Smooth muscle cell (in vitro differentiated cells): ENCODE data around the gene SH3BP4. TPM values are rescaled to one million over a fixed set of nuclear protein-coding genes. Genes with fewer than 3 reads are reported as not detected.

ENCODE experiments used
- DNase-seq: peaks from one replicate; lab custom pipeline; 2025; ENCODE audit not compliant: unreplicated experiment; lab: John Stamatoyannopoulos, UW
- H2AFZ ChIP-seq: fragments of 200-600 bp; sonication (generic); 2 replicates; pipeline ENCODE4 v1.6.0; 2016; ENCODE audit warnings: antibody characterized with exemption, low read depth, mild to moderate bottlenecking
- H3F3A ChIP-seq: fragments of 200-600 bp; sonication (generic); 2 replicates; pipeline ENCODE4 v1.6.0; 2017; ENCODE audit warnings: antibody characterized with exemption, low read depth
- H3K27ac ChIP-seq: fragments of 200-600 bp; sonication (generic); 2 replicates; pipeline ENCODE4 v1.5.1; 2016; ENCODE audit warnings: low read depth, mild to moderate bottlenecking
- H3K27me3 ChIP-seq: fragments of 200-600 bp; sonication (generic); 2 replicates; pipeline ENCODE4 v1.6.1; 2016; ENCODE audit warnings: low read depth, mild to moderate bottlenecking
- H3K36me3 ChIP-seq: fragments of 200-600 bp; sonication (generic); 2 replicates; pipeline ENCODE4 v1.5.1; 2016; ENCODE audit warnings: low read depth
- H3K4me1 ChIP-seq: fragments of 200-600 bp; sonication (generic); 2 replicates; pipeline ENCODE4 v1.5.1; 2016; ENCODE audit warnings: low read depth
- H3K4me2 ChIP-seq: fragments of 200-600 bp; sonication (generic); 2 replicates; pipeline ENCODE4 v1.6.0; 2016; ENCODE audit warnings: mild to moderate bottlenecking
- H3K4me3 ChIP-seq: fragments of 200-600 bp; sonication (generic); 2 replicates; pipeline ENCODE4 v1.5.1; 2016; ENCODE audit warnings: mild to moderate bottlenecking
- H3K79me2 ChIP-seq: fragments of 200-600 bp; sonication (generic); 2 replicates; pipeline ENCODE4 v1.6.0; 2016; ENCODE audit warnings: low read depth, mild to moderate bottlenecking
- H3K9ac ChIP-seq: fragments of 200-600 bp; sonication (generic); 2 replicates; pipeline ENCODE4 v1.6.0; 2016; ENCODE audit warnings: low read depth
- H3K9me3 ChIP-seq: fragments of 200-600 bp; sonication (generic); replicated peaks from 2 replicates; pipeline ENCODE4 v1.5.1; 2016; ENCODE audit warnings: low read depth
- H4K20me1 ChIP-seq: fragments of 200-600 bp; sonication (generic); 2 replicates; pipeline ENCODE4 v1.6.0; 2016; ENCODE audit warnings: low read depth
- CTCF ChIP-seq: fragments of 200-600 bp; sonication (generic); IDR thresholded peaks from 2 replicates; pipeline ENCODE4 v1.5.1; 2017; ENCODE audit warnings: borderline replicate concordance, mild to moderate bottlenecking, antibody characterized with exemption; ENCODE audit not compliant: insufficient read depth, poor library complexity, severe bottlenecking
- WGBS: methylation state at CpG from one replicate; pipeline ENCODE4 v1.1.7; 2016; ENCODE audit warnings: low lambda C conversion rate; 5-methylcytosine and 5-hydroxymethylcytosine counted together
- polyA plus RNA-seq: library from polyadenylated mRNA; unstranded; fragments of >200 nt; fragmentation: Nextera tagmentation; extraction: Ambion mirVana; gene quantifications from 2 replicates; pipeline ENCODE4 v1.2.1, GENCODE V29; 2016
- total RNA-seq: library from RNA; depleted of rRNA; stranded (reverse); fragments of >200 nt; gene quantifications from 2 replicates; pipeline ENCODE4 v1.2.3, GENCODE V29; 2014

SH3BP4 gene
- total and polyA plus RNA-seq, 2 experiments from 2014 or later: 38.9 to 47.7 TPM

GRCh38 chr2:235010117-235010714, 58.4 kb downstream of the SH3BP4 start:
- Histone ChIP-seq H3K4me2 (no peak overlapping the region), H3K4me3 (no peak overlapping the region), H3K9ac (no peak overlapping the region), H3F3A (no peaks in the 10 kb centered on the region), H3K79me2 (peaks cover 88% of the 10 kb centered on the region), H3K27ac (no peak overlapping the region), H3K4me1 (peaks cover 32% of the 10 kb centered on the region), H3K36me3 (no peaks in the 10 kb centered on the region), H2AFZ (no peak overlapping the region), H3K9me3 (no peaks in the 10 kb centered on the region), H4K20me1 (peaks cover 100% of the 10 kb centered on the region), H3K27me3 (no peaks in the 10 kb centered on the region)
- WGBS: 96% methylated on average over 6 of the region's 6 CpGs
- DNase-seq: no peak
- no peak for TF ChIP-seq CTCF

GRCh38 chr2:235011607-235011928, 59.8 kb downstream of the SH3BP4 start:
- Histone ChIP-seq H3K9ac (no peak overlapping the region), H3K4me3 (no peak overlapping the region), H3F3A (no peaks in the 10 kb centered on the region), H3K27me3 (no peaks in the 10 kb centered on the region), H3K9me3 (no peaks in the 10 kb centered on the region), H4K20me1 (peaks cover 98% of the 10 kb centered on the region), H2AFZ (no peak overlapping the region), H3K27ac (no peak overlapping the region), H3K36me3 (no peaks in the 10 kb centered on the region), H3K79me2 (peaks cover 88% of the 10 kb centered on the region), H3K4me2 (no peak overlapping the region), H3K4me1 (peaks cover 23% of the 10 kb centered on the region)
- no peak for TF ChIP-seq CTCF
- DNase-seq: no peak
- 71% methylated on average over 5 of the region's 5 CpGs for WGBS

- WGBS: 88% methylated on average over 15 of the region's 15 CpGs
- Histone ChIP-seq H3F3A (no peaks in the 10 kb centered on the region), H3K4me1 (peaks cover 23% of the 10 kb centered on the region), H3K27me3 (no peaks in the 10 kb centered on the region), H4K20me1 (peaks cover 98% of the 10 kb centered on the region), H2AFZ (no peak overlapping the region), H3K9ac (no peak overlapping the region), H3K4me3 (no peak overlapping the region), H3K4me2 (no peak overlapping the region), H3K36me3 (no peaks in the 10 kb centered on the region), H3K27ac (no peak overlapping the region), H3K9me3 (no peaks in the 10 kb centered on the region), H3K79me2 (peaks cover 88% of the 10 kb centered on the region)
- TF ChIP-seq CTCF: no peak
- no peak for DNase-seq
These were observed 60.3 kb downstream of the SH3BP4 start for GRCh38 chr2:235011929-235012631.

- Histone ChIP-seq H3K36me3 (no peaks in the 10 kb centered on the region), H2AFZ (no peak overlapping the region), H3K27me3 (no peaks in the 10 kb centered on the region), H3K9me3 (no peaks in the 10 kb centered on the region), H3F3A (peaks cover 3% of the 10 kb centered on the region), H4K20me1 (peaks cover 96% of the 10 kb centered on the region), H3K27ac (no peak overlapping the region), H3K9ac (no peak overlapping the region), H3K79me2 (peaks cover 88% of the 10 kb centered on the region), H3K4me2 (no peak overlapping the region), H3K4me3 (no peak overlapping the region), H3K4me1 (peaks cover 2% of the 10 kb centered on the region)
- DNase-seq: no peak
- WGBS: 84% methylated on average over 4 of the region's 4 CpGs
- TF ChIP-seq CTCF: no peak
These were observed 65.6 kb downstream of the SH3BP4 start for GRCh38 chr2:235017441-235017840.
